Hepatocyte (in vitro differentiated cells): Measurements from ENCODE around the gene GATA2.

Experiments used
- EZH2 ChIP-seq: fragments of 200-600 bp; sonication (generic); IDR thresholded peaks from 2 replicates; pipeline ENCODE4 v1.6.1; 2016; ENCODE audit warnings: antibody characterized with exemption, mild to moderate bottlenecking, borderline replicate concordance
- EZH2phosphoT487 ChIP-seq: fragments of 200-600 bp; sonication (generic); IDR thresholded peaks from one replicate; pipeline ENCODE4 v1.6.1; 2018; ENCODE audit warnings: antibody characterized with exemption, mild to moderate bottlenecking, low read depth, moderate library complexity; ENCODE audit not compliant: unreplicated experiment, severe bottlenecking
- TF ChIP-seq, protein P1 (sequence below): fragments of 200-600 bp; sonication (generic); IDR thresholded peaks from 2 replicates; pipeline ENCODE4 v1.5.1; 2016; ENCODE audit warnings: antibody characterized with exemption, mild to moderate bottlenecking; ENCODE audit not compliant: poor library complexity

DNA sequence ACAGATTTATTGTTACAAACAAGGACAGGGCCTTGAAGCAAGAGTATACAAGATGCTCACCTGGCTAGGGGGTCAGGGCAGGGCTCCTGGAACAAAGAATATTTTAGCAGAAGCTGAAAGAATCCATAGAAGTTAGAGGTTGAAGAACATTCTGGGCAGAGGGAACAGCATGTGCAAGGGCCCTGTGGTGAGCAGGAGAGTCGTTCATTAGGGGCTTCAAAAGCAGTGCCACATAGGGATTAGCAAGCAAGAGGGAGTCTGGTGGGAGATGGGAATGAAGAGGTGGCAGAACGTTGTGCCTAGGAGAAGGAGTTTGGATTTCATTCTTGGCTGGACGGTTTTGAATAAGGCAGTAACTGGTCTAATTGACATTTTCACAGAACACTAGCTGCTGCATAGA lies 49.2 kb downstream of the GATA2 start:
- TF ChIP-seq, protein P1, sequence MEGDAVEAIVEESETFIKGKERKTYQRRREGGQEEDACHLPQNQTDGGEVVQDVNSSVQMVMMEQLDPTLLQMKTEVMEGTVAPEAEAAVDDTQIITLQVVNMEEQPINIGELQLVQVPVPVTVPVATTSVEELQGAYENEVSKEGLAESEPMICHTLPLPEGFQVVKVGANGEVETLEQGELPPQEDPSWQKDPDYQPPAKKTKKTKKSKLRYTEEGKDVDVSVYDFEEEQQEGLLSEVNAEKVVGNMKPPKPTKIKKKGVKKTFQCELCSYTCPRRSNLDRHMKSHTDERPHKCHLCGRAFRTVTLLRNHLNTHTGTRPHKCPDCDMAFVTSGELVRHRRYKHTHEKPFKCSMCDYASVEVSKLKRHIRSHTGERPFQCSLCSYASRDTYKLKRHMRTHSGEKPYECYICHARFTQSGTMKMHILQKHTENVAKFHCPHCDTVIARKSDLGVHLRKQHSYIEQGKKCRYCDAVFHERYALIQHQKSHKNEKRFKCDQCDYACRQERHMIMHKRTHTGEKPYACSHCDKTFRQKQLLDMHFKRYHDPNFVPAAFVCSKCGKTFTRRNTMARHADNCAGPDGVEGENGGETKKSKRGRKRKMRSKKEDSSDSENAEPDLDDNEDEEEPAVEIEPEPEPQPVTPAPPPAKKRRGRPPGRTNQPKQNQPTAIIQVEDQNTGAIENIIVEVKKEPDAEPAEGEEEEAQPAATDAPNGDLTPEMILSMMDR: no peak
- no peak for TF ChIP-seq EZH2
- TF ChIP-seq EZH2phosphoT487: no peak
